Cardiac fibroblast (primary cell): ENCODE data around the gene GIMAP1.

Experiments
- DNase-seq, 2 donors: peaks; one replicate each; pipeline versions ENCODE4 v3.0.0 to v3.0.0-alpha.2; 2010; ENCODE audit warnings: low read depth in 2 of 2
- H3K4me3 ChIP-seq, 2 donors: replicated peaks in 1 of 2; 1 replicate in 1 of 2; 2 replicates in 1 of 2; pipeline ENCODE4 v1.5.1; 2011; ENCODE audit warnings: low read depth in 2 of 2, low read length in 2 of 2, mild to moderate bottlenecking in 2 of 2, moderate library complexity in 1 of 2
- CTCF ChIP-seq: IDR thresholded peaks from one replicate; pipeline ENCODE4 v1.5.1; 2011; ENCODE audit warnings: low read depth, mild to moderate bottlenecking, low read length, inconsistent platforms

Gene GIMAP1

GRCh38 chr7:150745876-150746275 is 29.5 kb downstream of the GIMAP1 start:
- no peak for DNase-seq
- no peak overlapping the region for H3K4me3 ChIP-seq
- no peak for TF ChIP-seq CTCF

GRCh38 chr7:150746921-150747320 is 30.5 kb downstream of the GIMAP1 start:
- DNase-seq: no peak
- H3K4me3 ChIP-seq: no peak overlapping the region
- TF ChIP-seq CTCF: no peak

- no peak overlapping the region for H3K4me3 ChIP-seq
- TF ChIP-seq CTCF: no peak
- DNase-seq: no peak
Measured at GRCh38 chr7:150748376-150748775, 32.0 kb downstream of the GIMAP1 start.

GRCh38 chr7:150751702-150752101 is 35.3 kb downstream of the GIMAP1 start:
- TF ChIP-seq CTCF: no peak
- DNase-seq: no peak

GRCh38 chr7:150753239-150753638 is 36.8 kb downstream of the GIMAP1 start:
- TF ChIP-seq CTCF: no peak
- no peak for DNase-seq
- no peak overlapping the region for H3K4me3 ChIP-seq

More at GRCh38 chr7:150751702-150752101, 35.3 kb downstream of the GIMAP1 start:
- H3K4me3 ChIP-seq: no peak overlapping the region

- TF ChIP-seq CTCF: no peak
- H3K4me3 ChIP-seq: no peak overlapping the region
- peak in 1 of 2 donors; percentile 6 for DNase-seq
Measured at GRCh38 chr7:150753826-150754603, 37.6 kb downstream of the GIMAP1 start.

- H3K4me3 ChIP-seq: no peak overlapping the region
- TF ChIP-seq CTCF: no peak
- DNase-seq: no peak
Measured at GRCh38 chr7:150754951-150755350, 38.5 kb downstream of the GIMAP1 start.
